ENCODE measurements around the gene OSMR. TPM values are rescaled to one million over a fixed set of nuclear protein-coding genes. Genes with fewer than 3 reads are reported as not detected.

Gene OSMR
- polyA plus RNA-seq, 1 donor from 2014 or later, result not detected

GRCh38 chr5:38814879-38815278 is 30.9 kb upstream of the OSMR start:
- Histone ChIP-seq H3K27me3 (ENCODE audit: insufficient read depth, low read depth, low read length) (no peaks in the 10 kb centered on the region), H3K9me2 (ENCODE audit: insufficient read depth, low read length) (no peaks in the 10 kb centered on the region), H3K9me3 (ENCODE audit: low read length) (no peaks in the 10 kb centered on the region), H3K4me2 (ENCODE audit: low read length) (no peak overlapping the region), H3K79me2 (replicated peaks; ENCODE audit: insufficient read depth, low read length) (no peaks in the 10 kb centered on the region), H3K9ac (ENCODE audit: low read length) (no peak overlapping the region), H4K20me1 (ENCODE audit: insufficient read depth) (no peaks in the 10 kb centered on the region), H3F3A (ENCODE audit: insufficient read depth, low read length, poor library complexity, severe bottlenecking) (no peaks in the 10 kb centered on the region), H2AFZ (ENCODE audit: low read depth, low read length) (no peak overlapping the region), H3K27ac (ENCODE audit: low read length) (no peak overlapping the region), H3K4me3 (ENCODE audit: low read length) (no peak overlapping the region), H3K36me3 (ENCODE audit: insufficient read depth, low read length) (no peaks in the 10 kb centered on the region)
- no peak for TF ChIP-seq TAF1 (IDR thresholded peaks at IDR 0.05; ENCODE audit: low read depth)
- TF ChIP-seq EZH2 (IDR thresholded peaks at IDR 0.05; ENCODE audit: borderline replicate concordance, insufficient read depth, low read length, poor library complexity, severe bottlenecking), result no peak
- TF ChIP-seq SMC3 (conservative IDR thresholded peaks at IDR 0.05; ENCODE audit: poor library complexity), result no peak
- no peak for TF ChIP-seq CTCF (IDR thresholded peaks at IDR 0.05; ENCODE audit: poor library complexity, severe bottlenecking)
- no peak for TF ChIP-seq MXI1 (conservative IDR thresholded peaks at IDR 0.05; ENCODE audit: poor library complexity, severe bottlenecking)
- TF ChIP-seq EP300 (conservative IDR thresholded peaks at IDR 0.05; ENCODE audit: poor library complexity, severe bottlenecking), result no peak

- no peaks in the 10 kb centered on the region for H3K9me2 ChIP-seq (ENCODE audit: insufficient read depth, low read length)
- H3K27me3 ChIP-seq (ENCODE audit: insufficient read depth, low read depth, low read length), result no peaks in the 10 kb centered on the region
- H3K79me2 ChIP-seq (replicated peaks; ENCODE audit: insufficient read depth, low read length), result no peaks in the 10 kb centered on the region
- H3K9ac ChIP-seq (ENCODE audit: low read length), result no peak overlapping the region
- no peak overlapping the region for H3K4me2 ChIP-seq (ENCODE audit: low read length)
- H3K4me3 ChIP-seq (ENCODE audit: low read length), result no peak overlapping the region
- H2AFZ ChIP-seq (ENCODE audit: low read depth, low read length), result no peak overlapping the region
- H4K20me1 ChIP-seq (ENCODE audit: insufficient read depth), result no peaks in the 10 kb centered on the region
- TF ChIP-seq EZH2 (IDR thresholded peaks at IDR 0.05; ENCODE audit: borderline replicate concordance, insufficient read depth, low read length, poor library complexity, severe bottlenecking), result no peak
- no peak for TF ChIP-seq RAD21 (conservative IDR thresholded peaks at IDR 0.05)
- no peak for TF ChIP-seq POLR2AphosphoS5 (IDR thresholded peaks at IDR 0.05)
- TF ChIP-seq TAF1 (IDR thresholded peaks at IDR 0.05; ENCODE audit: low read depth), result no peak
- no peak for TF ChIP-seq CTCF (IDR thresholded peaks at IDR 0.05; ENCODE audit: poor library complexity, severe bottlenecking)
- TF ChIP-seq MXI1 (conservative IDR thresholded peaks at IDR 0.05; ENCODE audit: poor library complexity, severe bottlenecking), result no peak
- TF ChIP-seq EP300 (conservative IDR thresholded peaks at IDR 0.05; ENCODE audit: poor library complexity, severe bottlenecking), result no peak
- TF ChIP-seq REST (IDR thresholded peaks at IDR 0.05; ENCODE audit: borderline replicate concordance), result no peak
- no peak for TF ChIP-seq SMC3 (conservative IDR thresholded peaks at IDR 0.05; ENCODE audit: poor library complexity)
- no peaks in the 10 kb centered on the region for H3K9me3 ChIP-seq (ENCODE audit: low read length)
- H3K36me3 ChIP-seq (ENCODE audit: insufficient read depth, low read length), result no peaks in the 10 kb centered on the region
- H3F3A ChIP-seq (ENCODE audit: insufficient read depth, low read length, poor library complexity, severe bottlenecking), result no peaks in the 10 kb centered on the region
- H3K27ac ChIP-seq (ENCODE audit: low read length), result no peak overlapping the region
Measured at GRCh38 chr5:38816083-38817030, 29.5 kb upstream of the OSMR start.
